ENCODE measurements around the gene ATP2B2.

The ATP2B2 gene

DNA sequence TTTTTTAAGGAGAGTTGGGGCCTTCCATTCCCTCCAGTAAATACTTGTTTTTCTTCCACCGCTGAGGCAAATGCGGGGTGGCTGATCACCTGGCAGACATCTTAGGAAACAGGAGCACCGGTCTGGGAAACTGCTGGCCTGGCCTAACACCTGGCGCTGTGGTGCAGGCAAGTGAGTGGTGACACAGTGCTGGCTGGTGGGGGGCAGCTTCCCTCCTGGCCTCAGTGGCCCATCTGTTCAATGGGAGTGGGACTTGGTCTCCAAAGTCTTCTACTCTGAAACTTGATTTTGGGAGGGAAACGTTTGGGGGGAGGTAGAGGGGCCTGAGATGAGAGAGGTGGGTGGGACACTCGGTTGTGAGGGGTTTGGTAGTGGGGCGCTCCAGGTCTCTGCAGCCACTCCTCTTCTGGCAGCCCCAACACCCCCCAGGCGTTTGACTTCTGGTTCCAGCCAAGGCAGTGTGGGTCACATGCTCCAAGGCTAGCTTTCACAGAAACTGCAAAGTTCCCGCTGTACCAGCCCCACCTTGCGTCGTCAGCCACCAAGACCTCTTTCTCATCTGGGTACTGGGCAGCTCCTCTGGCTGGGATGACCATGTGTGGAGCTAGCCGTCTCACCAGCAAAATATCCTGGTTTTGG lies 217.3 kb downstream of the ATP2B2 start:
- Histone ChIP-seq H3K36me3 (peaks cover 78% of the 10 kb centered on the region), H3K4me3 (ENCODE audit: low read depth in 1 of 2, low read length in 1 of 2) (no peak overlapping the region), H3K9me3 (no peaks in the 10 kb centered on the region), H3K27ac (no peak overlapping the region), H3K27me3 (no peaks in the 10 kb centered on the region), H3K4me1 (ENCODE audit: control insufficient read depth in 1 of 2, insufficient read depth in 1 of 2, low read depth in 1 of 2, low read length in 1 of 2) (peaks cover 19 to 21% of the 10 kb centered on the region in 2 experiments)
- TF ChIP-seq, protein P1, sequence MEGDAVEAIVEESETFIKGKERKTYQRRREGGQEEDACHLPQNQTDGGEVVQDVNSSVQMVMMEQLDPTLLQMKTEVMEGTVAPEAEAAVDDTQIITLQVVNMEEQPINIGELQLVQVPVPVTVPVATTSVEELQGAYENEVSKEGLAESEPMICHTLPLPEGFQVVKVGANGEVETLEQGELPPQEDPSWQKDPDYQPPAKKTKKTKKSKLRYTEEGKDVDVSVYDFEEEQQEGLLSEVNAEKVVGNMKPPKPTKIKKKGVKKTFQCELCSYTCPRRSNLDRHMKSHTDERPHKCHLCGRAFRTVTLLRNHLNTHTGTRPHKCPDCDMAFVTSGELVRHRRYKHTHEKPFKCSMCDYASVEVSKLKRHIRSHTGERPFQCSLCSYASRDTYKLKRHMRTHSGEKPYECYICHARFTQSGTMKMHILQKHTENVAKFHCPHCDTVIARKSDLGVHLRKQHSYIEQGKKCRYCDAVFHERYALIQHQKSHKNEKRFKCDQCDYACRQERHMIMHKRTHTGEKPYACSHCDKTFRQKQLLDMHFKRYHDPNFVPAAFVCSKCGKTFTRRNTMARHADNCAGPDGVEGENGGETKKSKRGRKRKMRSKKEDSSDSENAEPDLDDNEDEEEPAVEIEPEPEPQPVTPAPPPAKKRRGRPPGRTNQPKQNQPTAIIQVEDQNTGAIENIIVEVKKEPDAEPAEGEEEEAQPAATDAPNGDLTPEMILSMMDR (IDR thresholded peaks at IDR 0.05), result no peak

DNA sequence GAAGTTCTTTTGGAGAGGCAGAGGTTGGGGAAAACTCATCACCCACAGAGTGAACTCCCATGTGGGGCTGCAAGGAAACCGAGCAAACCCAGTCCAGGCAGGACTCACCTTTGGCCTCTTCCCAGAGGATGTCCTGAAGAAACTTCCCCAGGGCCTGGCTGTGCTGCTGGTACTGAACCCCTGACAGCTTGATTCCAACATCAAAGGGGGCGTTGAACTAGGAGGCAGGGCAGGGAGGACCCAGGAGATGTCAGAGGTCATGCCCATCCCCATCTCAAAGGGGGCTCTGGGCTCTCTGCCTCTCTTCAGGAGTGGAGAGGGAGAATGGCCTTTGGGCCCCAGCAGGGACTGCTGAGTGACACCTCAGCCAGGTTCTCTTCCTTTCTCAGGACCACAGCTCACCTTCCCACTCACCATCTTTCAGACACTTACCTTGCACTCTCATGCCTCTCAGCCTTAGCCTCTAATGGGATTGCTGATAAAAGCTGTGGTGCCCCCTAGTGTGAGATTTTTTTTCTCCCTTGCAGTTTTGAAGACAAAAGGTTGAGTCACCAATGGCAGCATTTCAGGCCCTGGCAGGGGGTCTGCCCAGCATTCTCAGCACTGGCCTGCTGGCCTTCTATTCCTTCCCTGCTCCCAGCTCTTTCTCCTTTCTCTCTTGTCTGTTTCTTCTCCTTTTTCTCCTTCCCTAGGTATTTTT lies 218.6 kb downstream of the ATP2B2 start:
- TF ChIP-seq, protein P1 (IDR thresholded peaks at IDR 0.05), result no peak
- Histone ChIP-seq H3K27ac (peak overlapping the region; percentile 35), H3K36me3 (peaks cover 82% of the 10 kb centered on the region)

DNA sequence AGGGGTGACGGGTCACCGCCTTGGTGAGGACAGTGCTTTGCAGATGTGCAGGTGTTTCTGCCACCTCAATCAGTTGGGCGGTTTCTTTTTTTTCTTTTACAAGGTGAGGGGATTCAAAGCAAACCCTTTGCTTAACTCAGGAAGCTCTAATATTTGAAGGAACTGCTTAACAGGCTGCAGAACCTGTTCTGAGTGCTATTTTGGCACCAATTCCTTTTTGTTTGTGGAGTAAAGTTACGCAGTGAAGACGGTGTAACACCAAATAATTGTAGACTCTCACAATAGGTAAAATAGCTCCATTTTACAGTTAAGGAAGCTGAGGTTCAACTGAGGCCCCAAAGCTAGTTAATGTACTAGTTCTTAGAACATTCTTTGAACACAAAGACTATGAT lies 219.3 kb downstream of the ATP2B2 start:
- Histone ChIP-seq H3K4me3 (ENCODE audit: low read depth in 1 of 2, low read length in 1 of 2) (no peak overlapping the region), H3K27me3 (no peaks in the 10 kb centered on the region), H3K27ac (peak overlapping the region; percentile 35), H3K9me3 (no peaks in the 10 kb centered on the region), H3K36me3 (peaks cover 85% of the 10 kb centered on the region), H3K4me1 (ENCODE audit: control insufficient read depth in 1 of 2, insufficient read depth in 1 of 2, low read depth in 1 of 2, low read length in 1 of 2) (peaks cover 0 to 2% of the 10 kb centered on the region in 2 experiments)
- TF ChIP-seq, protein P1 (IDR thresholded peaks at IDR 0.05), result no peak

More for the DNA sequence above, 218.6 kb downstream of the ATP2B2 start:
- Histone ChIP-seq H3K4me3 (ENCODE audit: low read depth in 1 of 2, low read length in 1 of 2) (no peak overlapping the region), H3K4me1 (ENCODE audit: control insufficient read depth in 1 of 2, insufficient read depth in 1 of 2, low read depth in 1 of 2, low read length in 1 of 2) (peaks cover 6 to 8% of the 10 kb centered on the region in 2 experiments), H3K27me3 (no peaks in the 10 kb centered on the region), H3K9me3 (no peaks in the 10 kb centered on the region)

DNA sequence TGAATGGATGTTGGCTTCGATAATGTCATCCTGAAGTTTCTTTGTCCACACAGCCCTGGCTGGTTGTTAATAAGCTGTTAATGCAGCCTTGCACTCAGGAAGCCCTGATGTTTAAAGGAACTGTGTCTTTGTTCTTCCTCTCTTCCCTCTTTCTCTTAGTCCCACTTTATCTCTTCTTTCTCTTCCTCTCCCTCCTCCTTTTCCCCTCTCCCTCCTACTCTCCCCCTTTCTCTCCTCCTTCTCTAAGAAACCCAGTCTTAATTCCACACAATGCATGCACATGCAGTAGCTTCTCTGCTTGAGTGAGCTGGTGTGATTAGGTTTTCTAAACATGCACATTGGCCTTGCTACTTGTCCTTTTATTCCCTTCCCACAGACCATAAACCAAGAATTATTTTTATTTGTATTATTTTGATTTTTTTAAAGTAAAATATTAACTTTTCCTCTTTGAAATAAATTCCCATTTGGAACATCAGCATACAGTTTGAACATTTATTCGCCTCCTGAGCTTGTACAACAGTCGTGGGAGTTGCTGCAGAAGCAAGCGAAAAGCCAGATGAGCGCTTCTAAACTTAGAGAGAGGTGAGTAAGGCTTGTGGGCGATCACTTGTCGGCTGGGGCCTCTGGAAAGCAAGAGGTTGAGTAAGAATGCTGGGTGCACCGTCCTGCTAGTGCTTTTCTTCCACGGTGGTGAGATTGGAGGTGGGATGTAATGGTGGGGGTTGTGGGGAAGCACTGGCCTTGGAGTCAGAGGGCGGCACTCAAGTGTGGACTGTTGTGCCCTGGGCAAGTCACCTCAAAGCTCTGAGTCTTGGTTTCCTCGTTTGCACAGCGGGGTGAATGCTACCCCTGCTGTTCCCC lies 219.9 kb downstream of the ATP2B2 start:
- TF ChIP-seq, protein P1 (IDR thresholded peaks at IDR 0.05), result no peak
- Histone ChIP-seq H3K27me3 (no peaks in the 10 kb centered on the region), H3K4me3 (ENCODE audit: low read depth in 1 of 2, low read length in 1 of 2) (no peak overlapping the region), H3K9me3 (no peaks in the 10 kb centered on the region), H3K4me1 (ENCODE audit: control insufficient read depth in 1 of 2, insufficient read depth in 1 of 2, low read depth in 1 of 2, low read length in 1 of 2) (no peaks in the 10 kb centered on the region), H3K36me3 (peaks cover 85% of the 10 kb centered on the region), H3K27ac (no peak overlapping the region)

DNA sequence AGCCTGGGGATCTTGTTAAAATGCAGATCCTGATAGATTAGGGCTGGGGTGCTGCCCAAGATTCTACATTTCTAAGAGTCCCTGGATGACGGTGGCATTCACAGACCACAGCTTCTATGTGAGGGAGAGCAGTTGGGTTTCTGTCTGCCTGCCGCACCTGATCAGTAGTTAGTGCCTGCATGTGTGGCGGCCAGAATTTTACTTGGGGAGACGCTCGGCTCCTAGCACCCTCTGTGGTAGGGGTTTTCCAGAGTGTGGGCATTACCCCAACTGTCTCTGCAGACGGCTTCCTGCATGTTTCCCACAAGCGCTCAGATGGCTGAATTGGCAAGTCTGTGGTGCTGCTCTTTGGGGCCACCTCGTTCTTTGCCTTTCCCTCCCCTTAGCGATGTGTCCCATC lies 220.9 kb downstream of the ATP2B2 start:
- Histone ChIP-seq H3K27ac (no peak overlapping the region), H3K4me3 (ENCODE audit: low read depth in 1 of 2, low read length in 1 of 2) (no peak overlapping the region), H3K27me3 (no peaks in the 10 kb centered on the region), H3K4me1 (ENCODE audit: control insufficient read depth in 1 of 2, insufficient read depth in 1 of 2, low read depth in 1 of 2, low read length in 1 of 2) (no peaks in the 10 kb centered on the region), H3K9me3 (no peaks in the 10 kb centered on the region), H3K36me3 (peaks cover 85% of the 10 kb centered on the region)
- TF ChIP-seq, protein P1 (IDR thresholded peaks at IDR 0.05), result no peak
